Measurements from ENCODE around the gene PAPSS1. TPM values are rescaled to one million over a fixed set of nuclear protein-coding genes. Genes with fewer than 3 reads are reported as not detected.

Gene PAPSS1
- polyA plus RNA-seq, 2 of the 4 experiments (the other 2 are of a cell fraction), result 47.3 to 52.5 TPM

GRCh38 chr4:107629318-107629717, 90.7 kb downstream of the PAPSS1 start:
- ATAC-seq (no peak), DNase-seq (ENCODE audit: low read depth in 1 of 2, low spot score in 1 of 2) (no peak), FAIRE-seq (no peak)
- ChIA-PET POLR2A (no interaction called here), CTCF (no interaction called here)
- Histone ChIP-seq H3K4me3 (no peak overlapping the region), H3K27ac (no peak overlapping the region), H3K9me3 (no peaks in the 10 kb centered on the region), H3K4me2 (no peak overlapping the region), H3K4me1 (0 out of 3 replicates have a peak, but pooled peaks cover 6% of the 10 kb centered on the region)
- TF ChIP-seq CHD4 (IDR thresholded peaks at IDR 0.05; ENCODE audit: borderline replicate concordance) (no peak), HOXA7 (CRISPR knock-in tag; IDR thresholded peaks at IDR 0.05) (no peak), ESRRA (IDR thresholded peaks at IDR 0.05; ENCODE audit: borderline replicate concordance, low read length) (no peak), FOSL2 (IDR thresholded peaks at IDR 0.05) (no peak), FOSL2 (CRISPR knock-in tag; IDR thresholded peaks at IDR 0.05) (no peak), EHMT2 (IDR thresholded peaks at IDR 0.05; ENCODE audit: low read depth) (no peak), NPAS2 (CRISPR knock-in tag; IDR thresholded peaks at IDR 0.05; ENCODE audit: borderline replicate concordance) (no peak), RARB (CRISPR knock-in tag; IDR thresholded peaks at IDR 0.05) (no peak), CHD2 (IDR thresholded peaks at IDR 0.05; ENCODE audit: low read length, partially characterized antibody) (no peak), REST (IDR thresholded peaks at IDR 0.05) (no peak), MYC (IDR thresholded peaks at IDR 0.05; ENCODE audit: borderline replicate concordance, low read length) (no peak)
- 62% methylated on average over 3 of the region's 3 CpGs for WGBS (ENCODE audit: missing lambda C conversion rate)

- POLR2A ChIA-PET, result no interaction called here
- no peaks in the 10 kb centered on the region for H3K9me3 ChIP-seq
- no peak overlapping the region for H3K4me3 ChIP-seq
- DNase-seq (ENCODE audit: low read depth in 1 of 2, low spot score in 1 of 2) (no peak), FAIRE-seq (no peak), ATAC-seq (no peak)
- no peaks in the 10 kb centered on the region for H3K4me1 ChIP-seq
- no peak overlapping the region for H3K4me2 ChIP-seq
- CTCF ChIA-PET, result no interaction called here
- 97% methylated on average over 4 of the region's 4 CpGs for WGBS (ENCODE audit: missing lambda C conversion rate)
- no peak overlapping the region for H3K27ac ChIP-seq
- TF ChIP-seq MAFK (IDR thresholded peaks at IDR 0.05; ENCODE audit: partially characterized antibody) (no peak), CEBPB (IDR thresholded peaks at IDR 0.05) (peak in 1 of 2 experiments; percentile 22; a peak in 1 of 4 replicates), PBX3 (IDR thresholded peaks at IDR 0.05) (no peak)
Measured at GRCh38 chr4:107625391-107625902, 94.6 kb downstream of the PAPSS1 start.

- H3K4me1 ChIP-seq, result no peaks in the 10 kb centered on the region
- TF ChIP-seq MAFK (IDR thresholded peaks at IDR 0.05; ENCODE audit: partially characterized antibody) (peak; percentile 66), SMC3 (IDR thresholded peaks at IDR 0.05) (no peak)
- H3K9me3 ChIP-seq, result no peaks in the 10 kb centered on the region
- ChIA-PET POLR2A (no interaction called here), CTCF (no interaction called here)
- no peak overlapping the region for H3K4me3 ChIP-seq
- H3K27ac ChIP-seq, result no peak overlapping the region
- no peak overlapping the region for H3K4me2 ChIP-seq
- no peak for FAIRE-seq
- ATAC-seq, result no peak
- WGBS (ENCODE audit: missing lambda C conversion rate), result 68% methylated on average over 2 of the region's 2 CpGs
- DNase-seq (ENCODE audit: low read depth in 1 of 2, low spot score in 1 of 2), result no peak
Measured at GRCh38 chr4:107624024-107624423, 96.0 kb downstream of the PAPSS1 start.

GRCh38 chr4:107622006-107622405, 98.0 kb downstream of the PAPSS1 start:
- FAIRE-seq (no peak), DNase-seq (ENCODE audit: low read depth in 1 of 2, low spot score in 1 of 2) (no peak), ATAC-seq (no peak)
- POLR2A ChIA-PET, result no interaction called here
- Histone ChIP-seq H3K4me3 (no peak overlapping the region), H3K4me2 (no peak overlapping the region), H3K9me3 (no peaks in the 10 kb centered on the region), H3K27ac (no peak overlapping the region), H3K4me1 (no peaks in the 10 kb centered on the region)
- CTCF ChIA-PET, result no interaction called here
- TF ChIP-seq E2F6 (IDR thresholded peaks at IDR 0.05; ENCODE audit: borderline replicate concordance, low read depth) (no peak), CBX8 (IDR thresholded peaks at IDR 0.05) (no peak), FOSL2 (IDR thresholded peaks at IDR 0.05) (no peak), FOSL2 (CRISPR knock-in tag; IDR thresholded peaks at IDR 0.05) (no peak), PBX3 (IDR thresholded peaks at IDR 0.05) (no peak)
- 92% methylated on average over 2 of the region's 2 CpGs for WGBS (ENCODE audit: missing lambda C conversion rate)

All from A549 (cell line).